ENCODE results near the gene SREBF2. TPM values are rescaled to one million over a fixed set of nuclear protein-coding genes. Genes with fewer than 3 reads are reported as not detected.
A peak's percentile ranks its signal among the peaks of the same experiment; 100 is the strongest.

Gene SREBF2
- polyA plus RNA-seq, 3 donors, result 22.2 to 25.1 (median 24.5) TPM

DNA sequence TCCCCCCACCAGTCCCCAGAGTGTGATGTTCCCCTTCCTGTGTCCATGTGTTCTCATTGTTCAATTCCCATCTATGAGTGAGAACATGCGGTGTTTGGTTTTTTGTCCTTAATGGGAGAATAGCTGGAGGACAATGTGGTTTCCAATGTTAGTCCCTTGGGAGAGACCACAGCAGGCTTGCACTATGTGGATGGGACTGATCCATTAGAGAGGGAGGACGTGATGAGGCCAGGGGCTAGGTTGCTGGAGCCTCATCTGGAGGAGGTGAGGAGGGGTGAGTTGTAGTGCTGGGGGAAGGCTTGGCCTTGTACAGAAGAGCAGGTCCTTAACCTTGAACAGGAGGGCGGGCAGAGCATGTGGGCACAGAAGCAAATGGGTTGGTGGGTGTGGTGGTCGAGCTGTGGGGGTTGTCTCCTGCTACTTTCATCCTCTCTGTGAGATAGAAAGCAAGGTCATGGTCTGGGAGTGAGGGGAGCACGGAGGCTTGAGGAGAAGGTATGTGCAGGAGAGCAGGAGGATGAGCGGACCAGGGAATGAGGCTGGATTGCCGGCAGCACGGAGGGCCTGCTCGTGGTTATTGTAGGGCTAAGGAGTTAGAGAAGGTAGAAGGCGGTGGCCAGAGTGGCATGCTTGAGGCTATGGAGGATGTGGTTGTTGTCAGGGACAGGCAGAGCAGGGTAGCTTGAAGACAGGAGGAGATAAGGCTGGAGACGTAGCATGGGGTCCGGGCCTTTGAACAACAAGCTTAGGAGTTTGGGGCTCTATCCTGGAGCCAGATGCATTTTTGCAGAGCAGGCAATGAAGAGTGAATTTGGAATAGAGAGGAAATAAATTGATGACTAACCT is 11.2 kb upstream of the SREBF2 start:
- no peak overlapping the region for H3K9ac ChIP-seq (ENCODE audit: insufficient read depth, low read length, poor library complexity, severe bottlenecking)
- peaks cover 25 to 75% of the 10 kb centered on the region in 2 donors for H3K36me3 ChIP-seq (replicated peaks in 1 of 2; ENCODE audit: control insufficient read depth in 1 of 2, insufficient read depth in 2 of 2, low read length in 2 of 2)
- H3K79me2 ChIP-seq (ENCODE audit: insufficient read depth, low read length), result no peaks in the 10 kb centered on the region
- no peak overlapping the region for H3K27ac ChIP-seq (ENCODE audit: low read depth in 1 of 2, low read length in 2 of 2)
- Mint-ChIP-seq H3K27me3 (ENCODE audit: low read depth in 3 of 3) (peaks cover 0 to 2% (median 0%) of the 10 kb centered on the region in 3 donors), H3K4me3 (no peak overlapping the region), H3K36me3 (peaks cover 67 to 68% of the 10 kb centered on the region in 2 donors), H3K27ac (peak overlapping the region in 3 of 7 donors; percentile 23 to 77 (median 67)), H3K4me1 (no peaks in the 10 kb centered on the region), H3K9me3 (peaks cover 0 to 2% (median 0%) of the 10 kb centered on the region in 7 donors)
- no peak overlapping the region for H3K4me2 ChIP-seq (replicated peaks; ENCODE audit: extremely low read depth, low read length, poor library complexity, severe bottlenecking)
- intact Hi-C loops (cut with micrococcal nuclease), result loop anchor here (2.0 to 5.0 kb wide), 2 partner anchors 36 to 37 kb away; no protein-coding TSS in a partner anchor
- H2AFZ ChIP-seq (ENCODE audit: insufficient read depth, low read depth, low read length, poor library complexity, severe bottlenecking), result no peak overlapping the region
- DNase-seq, result no peak
- TF ChIP-seq, protein P1, sequence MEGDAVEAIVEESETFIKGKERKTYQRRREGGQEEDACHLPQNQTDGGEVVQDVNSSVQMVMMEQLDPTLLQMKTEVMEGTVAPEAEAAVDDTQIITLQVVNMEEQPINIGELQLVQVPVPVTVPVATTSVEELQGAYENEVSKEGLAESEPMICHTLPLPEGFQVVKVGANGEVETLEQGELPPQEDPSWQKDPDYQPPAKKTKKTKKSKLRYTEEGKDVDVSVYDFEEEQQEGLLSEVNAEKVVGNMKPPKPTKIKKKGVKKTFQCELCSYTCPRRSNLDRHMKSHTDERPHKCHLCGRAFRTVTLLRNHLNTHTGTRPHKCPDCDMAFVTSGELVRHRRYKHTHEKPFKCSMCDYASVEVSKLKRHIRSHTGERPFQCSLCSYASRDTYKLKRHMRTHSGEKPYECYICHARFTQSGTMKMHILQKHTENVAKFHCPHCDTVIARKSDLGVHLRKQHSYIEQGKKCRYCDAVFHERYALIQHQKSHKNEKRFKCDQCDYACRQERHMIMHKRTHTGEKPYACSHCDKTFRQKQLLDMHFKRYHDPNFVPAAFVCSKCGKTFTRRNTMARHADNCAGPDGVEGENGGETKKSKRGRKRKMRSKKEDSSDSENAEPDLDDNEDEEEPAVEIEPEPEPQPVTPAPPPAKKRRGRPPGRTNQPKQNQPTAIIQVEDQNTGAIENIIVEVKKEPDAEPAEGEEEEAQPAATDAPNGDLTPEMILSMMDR (IDR thresholded peaks at IDR 0.05), result no peak
- no peaks in the 10 kb centered on the region for H4K20me1 ChIP-seq (ENCODE audit: insufficient read depth, low read length)
- WGBS (ENCODE audit: insufficient coverage), result 95% methylated on average over 11 of the region's 12 CpGs
- no peaks in the 10 kb centered on the region for H3K27me3 ChIP-seq (ENCODE audit: control insufficient read depth in 2 of 2, insufficient read depth in 2 of 2, low read length in 2 of 2)
- H3K9me3 ChIP-seq (replicated peaks in 1 of 2; ENCODE audit: control insufficient read depth in 1 of 2, insufficient read depth in 1 of 2, low read length in 2 of 2), result no peaks in the 10 kb centered on the region
- H3K4me3 ChIP-seq (replicated peaks in 1 of 3; ENCODE audit: low read depth in 2 of 3, low read length in 3 of 3), result no peak overlapping the region
- no peaks in the 10 kb centered on the region for H3K4me1 ChIP-seq (ENCODE audit: control insufficient read depth in 1 of 2, insufficient read depth in 2 of 2, low read length in 2 of 2)

DNA sequence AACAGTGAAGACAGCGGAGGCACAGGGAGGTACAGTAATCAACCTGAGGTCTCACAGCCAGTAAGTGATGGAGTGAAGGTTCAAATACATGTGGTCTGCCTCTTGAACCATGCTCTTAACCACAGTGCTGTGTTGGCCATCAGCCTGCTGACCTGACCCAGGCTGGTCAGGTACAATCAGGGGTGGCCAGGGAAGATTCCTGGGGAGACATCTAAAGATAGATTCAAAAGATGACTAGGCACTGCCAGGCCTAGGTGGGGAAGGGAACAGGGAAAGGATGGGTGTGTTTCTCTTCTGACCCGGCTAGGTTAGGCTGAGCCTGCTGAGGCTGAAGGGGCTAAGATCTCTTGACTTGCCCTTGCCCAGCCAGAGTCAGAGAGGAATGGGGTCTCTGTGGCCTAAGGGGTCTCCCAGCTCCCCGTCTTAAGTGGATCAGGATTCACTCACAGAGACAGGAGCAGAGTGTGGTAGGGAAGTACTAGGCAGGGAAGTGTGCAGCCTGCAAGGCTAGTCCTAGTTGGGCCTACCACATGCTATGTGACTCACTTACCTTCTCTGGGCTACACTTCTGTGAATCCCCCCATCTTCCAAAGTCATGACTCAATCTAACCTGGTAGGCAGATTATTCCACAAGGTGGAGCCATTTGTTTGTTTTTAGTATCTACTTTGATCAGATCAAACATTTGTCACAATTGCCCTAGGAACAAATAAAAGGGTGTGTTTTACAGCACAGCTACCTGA is 10.4 kb upstream of the SREBF2 start:
- Histone ChIP-seq H3K9ac (ENCODE audit: insufficient read depth, low read length, poor library complexity, severe bottlenecking) (no peak overlapping the region), H2AFZ (ENCODE audit: insufficient read depth, low read depth, low read length, poor library complexity, severe bottlenecking) (no peak overlapping the region), H4K20me1 (ENCODE audit: insufficient read depth, low read length) (no peaks in the 10 kb centered on the region), H3K27me3 (ENCODE audit: control insufficient read depth in 2 of 2, insufficient read depth in 2 of 2, low read length in 2 of 2) (no peaks in the 10 kb centered on the region), H3K27ac (ENCODE audit: low read depth in 1 of 2, low read length in 2 of 2) (peak overlapping the region in 1 of 2 donors; percentile 28), H3K9me3 (replicated peaks in 1 of 2; ENCODE audit: control insufficient read depth in 1 of 2, insufficient read depth in 1 of 2, low read length in 2 of 2) (no peaks in the 10 kb centered on the region), H3K36me3 (replicated peaks in 1 of 2; ENCODE audit: control insufficient read depth in 1 of 2, insufficient read depth in 2 of 2, low read length in 2 of 2) (peaks cover 25 to 74% of the 10 kb centered on the region in 2 donors), H3K4me3 (replicated peaks in 1 of 3; ENCODE audit: low read depth in 2 of 3, low read length in 3 of 3) (no peak overlapping the region), H3K4me1 (ENCODE audit: control insufficient read depth in 1 of 2, insufficient read depth in 2 of 2, low read length in 2 of 2) (no peaks in the 10 kb centered on the region), H3K4me2 (replicated peaks; ENCODE audit: extremely low read depth, low read length, poor library complexity, severe bottlenecking) (no peak overlapping the region), H3K79me2 (ENCODE audit: insufficient read depth, low read length) (no peaks in the 10 kb centered on the region)
- DNase-seq, result peak; percentile 40 to 88 (median 65)
- peaks cover 0 to 2% (median 0%) of the 10 kb centered on the region in 7 donors for H3K9me3 Mint-ChIP-seq
- H3K27me3 Mint-ChIP-seq (ENCODE audit: low read depth in 3 of 3), result peaks cover 0 to 2% (median 0%) of the 10 kb centered on the region in 3 donors
- H3K4me1 Mint-ChIP-seq, result no peaks in the 10 kb centered on the region
- peaks cover 65 to 67% of the 10 kb centered on the region in 2 donors for H3K36me3 Mint-ChIP-seq
- intact Hi-C loops (cut with micrococcal nuclease), result loop anchor here (2.0 to 5.0 kb wide), 2 partner anchors 35 to 36 kb away; no protein-coding TSS in a partner anchor
- no peak overlapping the region for H3K4me3 Mint-ChIP-seq
- H3K27ac Mint-ChIP-seq, result peak overlapping the region in 4 of 7 donors; percentile 25 to 79 (median 48)
- TF ChIP-seq, protein P1 (IDR thresholded peaks at IDR 0.05), result peak; percentile 63
- WGBS (ENCODE audit: insufficient coverage), result 97% methylated on average over 3 of the region's 3 CpGs

Measured in CD14-positive monocyte (primary cell).